GM18868 (cell line): Measurements from ENCODE around the gene ZNF23.

Experiments used
- ATAC-seq: cut with Tn5 transposase; IDR thresholded peaks from one replicate; pipeline ENCODE4 v1.9.1; 2021; ENCODE audit warnings: mild to moderate bottlenecking, moderate library complexity; ENCODE audit not compliant: unreplicated experiment

The ZNF23 gene

DNA sequence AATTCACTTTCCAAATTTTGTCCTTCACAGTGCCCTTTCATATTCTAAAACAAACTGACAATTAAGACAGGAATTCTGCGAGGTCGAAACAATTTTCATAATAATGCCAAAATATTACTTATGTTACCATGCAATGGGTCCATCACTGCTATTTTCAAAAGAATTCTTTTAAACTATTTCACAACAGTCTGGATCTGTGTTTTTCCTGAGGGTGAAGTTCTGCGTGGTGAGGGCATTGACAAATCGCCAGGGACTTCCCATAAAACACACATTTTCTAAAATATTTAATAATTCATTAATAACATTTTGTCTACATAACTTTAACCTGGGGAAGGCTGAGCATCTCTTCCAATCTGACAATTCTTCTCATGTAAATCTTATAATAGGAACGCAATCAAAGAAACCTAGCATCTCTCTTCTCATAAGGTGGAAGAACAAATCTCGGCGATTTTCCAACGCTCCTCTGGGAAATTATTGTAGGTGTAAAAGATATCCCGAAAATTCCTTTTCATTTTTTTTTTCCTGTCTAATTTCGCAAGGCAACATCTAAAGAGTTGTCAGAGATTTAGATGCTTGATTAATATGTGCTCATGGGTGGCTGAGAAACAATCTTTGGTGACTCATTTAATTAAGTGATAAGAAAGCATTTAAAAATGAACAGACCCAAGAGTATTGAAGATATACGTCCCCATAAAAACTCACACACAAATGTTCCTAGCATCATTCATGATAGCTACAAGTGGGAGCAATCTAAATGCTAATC lies 62.1 kb downstream of the ZNF23 start:
- ATAC-seq, result no peak
